Left cardiac atrium (tissue), 4 donors: Measurements from ENCODE around the gene SCRN1. TPM values are rescaled to one million over a fixed set of nuclear protein-coding genes. Genes with fewer than 3 reads are reported as not detected.
"Not testable (repeated sequence)": the region's sequence is repeated elsewhere in the genome, so short reads cannot be mapped to it uniquely, and the experiment has no call there.

ENCODE experiments used
- ATAC-seq, 2 donors: fragments of 200-7000 bp; cut with Tn5 transposase; one replicate each; pipeline ENCODE4 v1.9.1; 2020; ENCODE audit warnings: mild to moderate bottlenecking in 2 of 2, moderate library complexity in 2 of 2
- DNase-seq: peaks from one replicate; pipeline ENCODE4 v3.0.0-alpha.2; 2020
- intact Hi-C, 2 donors: fragments of 100-400 bp; cut with DNase I; formaldehyde crosslinking; loops; one replicate each; pipeline versions ENCODE4 v1.14.1 to v1.15.1; 2022 to 2023
- total RNA-seq, 2 donors: library from RNA; stranded (reverse); fragmentation: NEBNext Ultra II Directional; extraction: Animal tissue kit (Norgen Biotek cat#: 25700); gene quantifications; one replicate each; pipeline ENCODE4 v1.2.1, GENCODE V29; 2021
- donor health status: DM: no; HTN: yes; CAD: no.
- donor health status: DM: no; HTN: yes; CAD: no; lungs with severe emphysema.
- donor health status: DM: yes; HTN: yes; CAD: no.
- donor health status: Dilated cardiomyopathy.

SCRN1 gene
- total RNA-seq, 2 donors from 2014 or later: 22.9 to 32.1 TPM

- no peak for ATAC-seq
- intact Hi-C loops: no loop called here
These were observed 75.4 kb downstream of the SCRN1 start for GRCh38 chr7:29914180-29914579.

GRCh38 chr7:29906200-29907022, 83.2 kb downstream of the SCRN1 start:
- intact Hi-C loops: no loop called here
- no peak for DNase-seq
- no peak for ATAC-seq

More at GRCh38 chr7:29914180-29914579, 75.4 kb downstream of the SCRN1 start:
- no peak for DNase-seq

GRCh38 chr7:29900745-29901144, 88.9 kb downstream of the SCRN1 start:
- DNase-seq: no peak
- intact Hi-C loops: no loop called here
- no peak for ATAC-seq

GRCh38 chr7:29898301-29898700, 91.3 kb downstream of the SCRN1 start:
- DNase-seq (no peak), ATAC-seq (no peak)
- intact Hi-C loops: no loop called here

GRCh38 chr7:29896685-29897411, 92.8 kb downstream of the SCRN1 start:
- ATAC-seq: no peak
- intact Hi-C loops: no loop called here
- no peak for DNase-seq

- ATAC-seq (no peak), DNase-seq (no peak)
- intact Hi-C loops: no loop called here
These were observed 94.0 kb downstream of the SCRN1 start for GRCh38 chr7:29895559-29895958.

GRCh38 chr7:29894256-29894655, 95.3 kb downstream of the SCRN1 start:
- ATAC-seq (no peak), DNase-seq (no peak)
- intact Hi-C loops: no loop called here

GRCh38 chr7:29893351-29893965, 96.1 kb downstream of the SCRN1 start:
- DNase-seq (no peak), ATAC-seq (no peak)
- intact Hi-C loops: no loop called here

- intact Hi-C loops: no loop called here
- DNase-seq (no peak), ATAC-seq (no peak)
These were observed 97.4 kb downstream of the SCRN1 start for GRCh38 chr7:29892231-29892630.

GRCh38 chr7:29891766-29892165, 97.8 kb downstream of the SCRN1 start:
- DNase-seq (no peak), ATAC-seq (no peak)
- intact Hi-C loops: no loop called here

- intact Hi-C loops, ATAC-seq, DNase-seq: not testable (repeated sequence)
These were observed 98.8 kb downstream of the SCRN1 start for GRCh38 chr7:29890786-29891185.

GRCh38 chr7:29890251-29890650, 99.3 kb downstream of the SCRN1 start:
- intact Hi-C loops: no loop called here
- no peak for DNase-seq
- ATAC-seq: no peak

GRCh38 chr7:29889288-29889687, 100.3 kb downstream of the SCRN1 start:
- ATAC-seq (no peak), DNase-seq (no peak)
- intact Hi-C loops: no loop called here

GRCh38 chr7:29888006-29888405, 101.6 kb downstream of the SCRN1 start:
- intact Hi-C loops: no loop called here
- DNase-seq (no peak), ATAC-seq (no peak)

GRCh38 chr7:29886827-29887226, 102.8 kb downstream of the SCRN1 start:
- intact Hi-C loops: no loop called here
- no peak for ATAC-seq
- no peak for DNase-seq

- intact Hi-C loops: no loop called here
- DNase-seq (no peak), ATAC-seq (no peak)
These were observed 104.0 kb downstream of the SCRN1 start for GRCh38 chr7:29885626-29886025.

GRCh38 chr7:29884399-29885272, 105.0 kb downstream of the SCRN1 start:
- DNase-seq (peak; percentile 23), ATAC-seq (peak in 1 of 2 donors; percentile 25)
- intact Hi-C loops: no loop called here

- DNase-seq (no peak), ATAC-seq (peak in 1 of 2 donors; percentile 65)
- intact Hi-C loops: no loop called here
These were observed 105.9 kb downstream of the SCRN1 start for GRCh38 chr7:29883462-29884398.
